ENCODE measurements around the gene TPCN1.

DNA sequence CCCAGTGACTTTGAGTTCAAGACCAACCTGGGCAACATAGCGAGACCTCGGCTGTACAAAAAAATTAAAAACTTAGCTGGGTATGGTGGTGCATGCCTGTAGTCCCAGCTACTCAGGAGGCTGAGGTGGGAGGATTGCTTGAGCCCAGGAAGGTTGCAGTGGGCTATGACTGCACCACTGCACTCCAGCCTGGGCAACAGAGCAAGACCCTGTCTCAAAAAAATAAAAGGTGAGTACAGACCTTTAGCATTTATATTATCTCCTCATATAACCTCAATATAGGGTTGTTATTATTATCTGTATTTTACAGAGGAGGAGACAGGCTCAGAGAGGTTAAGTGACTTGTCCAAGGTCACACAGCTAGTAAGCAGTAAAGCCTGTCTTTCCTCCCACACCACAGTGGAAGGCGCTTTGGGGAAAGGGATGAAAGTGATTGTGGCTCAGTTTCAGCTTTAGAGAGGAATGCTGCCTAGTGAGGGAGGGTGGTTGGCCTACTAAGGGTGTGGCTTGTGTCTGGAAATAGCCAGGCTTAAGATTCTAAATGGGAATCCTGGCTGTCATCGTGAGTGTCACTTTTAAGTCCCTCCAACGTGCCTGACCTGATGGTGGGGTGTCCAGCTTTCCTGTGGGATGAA, 7.2 kb downstream of the TPCN1 start:
- TF ChIP-seq ZFX (IDR thresholded peaks at IDR 0.05; ENCODE audit: borderline replicate concordance): no peak
- TF ChIP-seq, protein P1, sequence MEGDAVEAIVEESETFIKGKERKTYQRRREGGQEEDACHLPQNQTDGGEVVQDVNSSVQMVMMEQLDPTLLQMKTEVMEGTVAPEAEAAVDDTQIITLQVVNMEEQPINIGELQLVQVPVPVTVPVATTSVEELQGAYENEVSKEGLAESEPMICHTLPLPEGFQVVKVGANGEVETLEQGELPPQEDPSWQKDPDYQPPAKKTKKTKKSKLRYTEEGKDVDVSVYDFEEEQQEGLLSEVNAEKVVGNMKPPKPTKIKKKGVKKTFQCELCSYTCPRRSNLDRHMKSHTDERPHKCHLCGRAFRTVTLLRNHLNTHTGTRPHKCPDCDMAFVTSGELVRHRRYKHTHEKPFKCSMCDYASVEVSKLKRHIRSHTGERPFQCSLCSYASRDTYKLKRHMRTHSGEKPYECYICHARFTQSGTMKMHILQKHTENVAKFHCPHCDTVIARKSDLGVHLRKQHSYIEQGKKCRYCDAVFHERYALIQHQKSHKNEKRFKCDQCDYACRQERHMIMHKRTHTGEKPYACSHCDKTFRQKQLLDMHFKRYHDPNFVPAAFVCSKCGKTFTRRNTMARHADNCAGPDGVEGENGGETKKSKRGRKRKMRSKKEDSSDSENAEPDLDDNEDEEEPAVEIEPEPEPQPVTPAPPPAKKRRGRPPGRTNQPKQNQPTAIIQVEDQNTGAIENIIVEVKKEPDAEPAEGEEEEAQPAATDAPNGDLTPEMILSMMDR (IDR thresholded peaks at IDR 0.05): no peak

Measured in 22Rv1 (cell line).